ENCODE data around the gene ABHD17B.

DNA sequence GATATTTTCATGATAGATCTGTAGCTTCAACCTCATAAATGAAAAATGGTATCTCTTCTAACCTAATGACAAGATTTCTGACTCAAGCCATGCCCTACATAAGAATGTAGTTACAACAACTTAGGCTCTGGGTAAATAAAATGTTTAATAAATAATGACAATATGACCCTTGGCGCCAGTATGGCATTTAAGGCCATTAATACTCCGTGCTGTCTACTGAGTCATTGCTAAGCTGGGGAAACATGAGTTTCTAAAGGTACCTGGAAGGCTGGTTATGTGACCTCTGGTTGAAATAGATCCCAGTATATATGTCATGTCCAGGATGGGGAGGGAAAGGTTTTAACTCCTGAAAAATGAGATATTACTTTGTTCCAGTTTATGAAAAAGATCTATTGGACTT, 84.7 kb downstream of the ABHD17B start:
- TF ChIP-seq, protein P1, sequence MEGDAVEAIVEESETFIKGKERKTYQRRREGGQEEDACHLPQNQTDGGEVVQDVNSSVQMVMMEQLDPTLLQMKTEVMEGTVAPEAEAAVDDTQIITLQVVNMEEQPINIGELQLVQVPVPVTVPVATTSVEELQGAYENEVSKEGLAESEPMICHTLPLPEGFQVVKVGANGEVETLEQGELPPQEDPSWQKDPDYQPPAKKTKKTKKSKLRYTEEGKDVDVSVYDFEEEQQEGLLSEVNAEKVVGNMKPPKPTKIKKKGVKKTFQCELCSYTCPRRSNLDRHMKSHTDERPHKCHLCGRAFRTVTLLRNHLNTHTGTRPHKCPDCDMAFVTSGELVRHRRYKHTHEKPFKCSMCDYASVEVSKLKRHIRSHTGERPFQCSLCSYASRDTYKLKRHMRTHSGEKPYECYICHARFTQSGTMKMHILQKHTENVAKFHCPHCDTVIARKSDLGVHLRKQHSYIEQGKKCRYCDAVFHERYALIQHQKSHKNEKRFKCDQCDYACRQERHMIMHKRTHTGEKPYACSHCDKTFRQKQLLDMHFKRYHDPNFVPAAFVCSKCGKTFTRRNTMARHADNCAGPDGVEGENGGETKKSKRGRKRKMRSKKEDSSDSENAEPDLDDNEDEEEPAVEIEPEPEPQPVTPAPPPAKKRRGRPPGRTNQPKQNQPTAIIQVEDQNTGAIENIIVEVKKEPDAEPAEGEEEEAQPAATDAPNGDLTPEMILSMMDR (IDR thresholded peaks at IDR 0.05), result no peak
- TF ChIP-seq POLR2AphosphoS5 (IDR thresholded peaks at IDR 0.05; ENCODE audit: low read depth, low read length), result no peak

All from Panc1 (cell line).